PFSK-1 (cell line): ENCODE data around the gene KHDRBS1.

Experiments used
- FOXP2 ChIP-seq: optimal IDR thresholded peaks from 2 replicates; pipeline ENCODE3; 2011; ENCODE audit warnings: borderline replicate concordance, control low read depth, inconsistent platforms; ENCODE audit not compliant: insufficient read depth; ENCODE audit errors: extremely low read length, extremely low read depth
- POLR2AphosphoS5 ChIP-seq: IDR thresholded peaks from 2 replicates; pipeline ENCODE4 v1.6.1; 2012; ENCODE audit warnings: low read depth, mild to moderate bottlenecking, control low read depth, low read length, moderate library complexity
- REST ChIP-seq, 2 experiments: IDR thresholded peaks; 2 replicates each; pipeline versions ENCODE4 v1.6.1 to v1.8.0; 2011 to 2012; ENCODE audit warnings: low read depth in 2 of 2, low read length in 2 of 2, control low read depth in 1 of 2, inconsistent platforms in 1 of 2, mild to moderate bottlenecking in 1 of 2, moderate library complexity in 1 of 2; ENCODE audit not compliant: insufficient read depth in 1 of 2
- SIN3A ChIP-seq: IDR thresholded peaks from 2 replicates; pipeline ENCODE4 v1.6.1; 2012; ENCODE audit warnings: mild to moderate bottlenecking, low read length, moderate library complexity, borderline replicate concordance; ENCODE audit not compliant: insufficient read depth
- TAF1 ChIP-seq: IDR thresholded peaks from 2 replicates; pipeline ENCODE4 v1.6.1; 2012; ENCODE audit warnings: low read length, control low read depth, borderline replicate concordance; ENCODE audit not compliant: insufficient read depth

DNA sequence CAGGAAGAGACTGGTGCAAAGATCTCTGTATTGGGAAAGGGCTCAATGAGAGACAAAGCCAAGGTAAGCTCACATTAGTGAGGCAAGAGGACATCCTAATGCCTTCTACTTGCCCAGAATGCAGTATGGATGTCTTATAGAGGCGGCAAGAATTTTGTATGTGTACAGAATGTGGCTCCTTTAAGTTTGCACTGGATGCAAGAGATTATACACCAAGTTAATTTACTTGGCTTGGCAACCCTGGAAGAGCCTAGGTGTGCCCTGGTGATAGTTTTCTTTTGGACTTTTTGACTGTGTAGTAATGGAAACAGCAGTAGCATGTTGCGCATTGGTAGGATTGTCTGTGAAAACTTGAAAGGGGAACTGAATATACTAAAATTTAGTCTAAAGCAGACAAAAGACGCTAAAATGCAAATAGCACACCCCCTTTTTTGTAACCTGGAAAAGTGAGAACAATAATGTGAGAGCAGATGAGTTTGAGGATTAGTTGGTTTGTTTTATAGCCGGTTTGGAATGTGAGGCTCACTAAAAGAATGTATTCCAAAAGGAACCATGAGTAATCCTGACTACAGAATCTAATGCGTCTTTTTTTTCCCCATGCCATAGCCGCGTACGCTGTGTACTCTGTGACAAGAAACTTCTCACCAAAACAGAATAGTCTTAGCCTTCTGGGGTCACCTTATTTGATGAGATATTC is 18.1 kb downstream of the KHDRBS1 start:
- no peak for TF ChIP-seq POLR2AphosphoS5
- TF ChIP-seq TAF1, result no peak
- TF ChIP-seq REST (IDR thresholded peaks at IDR 0.05; ENCODE audit: insufficient read depth in 1 of 2, low read depth in 2 of 2, low read length in 2 of 2), result no peak
- TF ChIP-seq SIN3A, result no peak
- no peak for TF ChIP-seq FOXP2
